GM13976 (cell line): ENCODE measurements around the gene ARF6.
"Not testable (repeated sequence)": the region's sequence is repeated elsewhere in the genome, so short reads cannot be mapped to it uniquely, and the experiment has no call there.

Experiments used
- DNase-seq: peaks from one replicate; pipeline ENCODE4 v3.0.0; 2012; ENCODE audit warnings: low spot score
- in situ Hi-C: fragments of 300-500 bp; cut with MboI; formaldehyde crosslinking; loops from one replicate; pipeline ENCODE4 v1.12.0; 2022; ENCODE audit warnings: low sequenced_read_pairs, mixed read lengths, inconsistent platforms; ENCODE audit not compliant: unreplicated experiment
- TF ChIP-seq, protein P1 (sequence below): IDR thresholded peaks from 2 replicates; pipeline ENCODE4 v1.5.1; 2012; ENCODE audit warnings: borderline replicate concordance, mild to moderate bottlenecking; ENCODE audit not compliant: insufficient read depth; ENCODE audit errors: extremely low read depth, missing control alignments, control extremely low read depth

ARF6 gene

DNA sequence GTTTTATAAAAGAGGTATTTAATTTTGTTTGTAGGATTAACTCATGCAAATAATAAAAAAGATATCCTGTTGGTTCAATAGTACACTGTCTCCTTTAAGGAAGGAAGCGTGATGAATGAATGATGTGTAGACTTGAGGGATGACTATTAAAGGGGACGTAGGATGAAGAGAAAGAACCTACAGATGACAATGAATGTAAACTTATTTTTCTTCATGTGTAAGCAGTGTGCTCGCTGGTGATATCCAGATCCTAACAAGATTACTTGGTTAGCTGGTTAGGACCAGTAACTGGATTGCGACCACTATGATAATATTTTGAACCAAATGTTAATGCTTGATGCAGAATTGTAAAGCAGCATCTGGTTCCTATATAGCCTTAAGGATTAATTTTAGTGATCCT is 2.6 kb downstream of the ARF6 start:
- TF ChIP-seq, protein P1, sequence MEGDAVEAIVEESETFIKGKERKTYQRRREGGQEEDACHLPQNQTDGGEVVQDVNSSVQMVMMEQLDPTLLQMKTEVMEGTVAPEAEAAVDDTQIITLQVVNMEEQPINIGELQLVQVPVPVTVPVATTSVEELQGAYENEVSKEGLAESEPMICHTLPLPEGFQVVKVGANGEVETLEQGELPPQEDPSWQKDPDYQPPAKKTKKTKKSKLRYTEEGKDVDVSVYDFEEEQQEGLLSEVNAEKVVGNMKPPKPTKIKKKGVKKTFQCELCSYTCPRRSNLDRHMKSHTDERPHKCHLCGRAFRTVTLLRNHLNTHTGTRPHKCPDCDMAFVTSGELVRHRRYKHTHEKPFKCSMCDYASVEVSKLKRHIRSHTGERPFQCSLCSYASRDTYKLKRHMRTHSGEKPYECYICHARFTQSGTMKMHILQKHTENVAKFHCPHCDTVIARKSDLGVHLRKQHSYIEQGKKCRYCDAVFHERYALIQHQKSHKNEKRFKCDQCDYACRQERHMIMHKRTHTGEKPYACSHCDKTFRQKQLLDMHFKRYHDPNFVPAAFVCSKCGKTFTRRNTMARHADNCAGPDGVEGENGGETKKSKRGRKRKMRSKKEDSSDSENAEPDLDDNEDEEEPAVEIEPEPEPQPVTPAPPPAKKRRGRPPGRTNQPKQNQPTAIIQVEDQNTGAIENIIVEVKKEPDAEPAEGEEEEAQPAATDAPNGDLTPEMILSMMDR: no peak
- DNase-seq: no peak
- in situ Hi-C loops: loop anchor here (10.0 kb wide), 2 partner anchors 109 to 189 kb away; no protein-coding TSS in a partner anchor

- in situ Hi-C loops: loop anchor here (10.0 kb wide), 2 partner anchors 109 to 189 kb away; no protein-coding TSS in a partner anchor
- DNase-seq: not testable (repeated sequence)
Measured at GRCh38 chr14:49896272-49896671, 3.4 kb downstream of the ARF6 start.

DNA sequence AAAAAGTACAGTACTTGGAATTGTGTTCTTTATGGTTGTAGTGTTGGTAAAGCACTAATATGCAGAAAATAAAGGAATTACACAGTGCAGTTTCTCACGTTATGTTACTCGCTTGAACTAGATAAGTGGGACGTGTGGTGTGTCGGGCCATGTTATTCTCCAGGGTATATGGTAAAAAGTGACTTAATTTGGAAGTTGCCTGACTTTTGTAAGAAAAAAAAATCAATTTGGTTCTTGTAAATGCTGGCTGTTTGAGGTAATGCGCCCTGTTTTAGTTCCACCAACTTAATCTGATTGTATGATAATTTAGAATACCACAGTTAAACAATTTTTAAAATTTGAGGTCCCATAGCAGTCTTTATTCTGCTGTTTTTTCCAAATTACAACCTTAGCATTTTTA is 4.1 kb downstream of the ARF6 start:
- in situ Hi-C loops: loop anchor here (10.0 kb wide), 2 partner anchors 108 to 188 kb away; no protein-coding TSS in a partner anchor
- DNase-seq: no peak
- TF ChIP-seq, protein P1: no peak

DNA sequence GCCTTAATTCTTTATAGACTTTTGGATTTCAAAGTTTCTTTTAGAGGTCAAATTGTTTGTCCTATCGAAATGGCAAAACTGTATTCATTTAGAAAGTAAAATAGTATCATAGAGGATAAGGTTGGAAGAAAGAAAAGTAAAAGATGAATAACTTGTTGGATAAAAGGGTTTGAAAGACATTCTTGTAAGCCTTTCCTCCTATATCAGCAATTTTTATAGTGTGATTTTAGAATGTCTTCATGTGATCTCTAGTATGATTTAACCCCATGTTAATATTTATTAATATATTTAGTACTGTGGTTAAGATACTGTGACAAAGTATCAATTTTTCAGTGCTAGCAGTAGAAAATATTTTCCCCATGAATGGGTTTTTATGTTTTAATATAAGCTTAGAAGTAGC is 4.5 kb downstream of the ARF6 start:
- TF ChIP-seq, protein P1: no peak
- no peak for DNase-seq
- in situ Hi-C loops: loop anchor here (10.0 kb wide), 2 partner anchors 107 to 187 kb away; no protein-coding TSS in a partner anchor

GRCh38 chr14:49897965-49898364 is 5.1 kb downstream of the ARF6 start:
- no peak for DNase-seq
- in situ Hi-C loops: loop anchor here (10.0 kb wide), 2 partner anchors 107 to 187 kb away; no protein-coding TSS in a partner anchor
- TF ChIP-seq, protein P1: no peak

GRCh38 chr14:49898485-49898884 is 5.6 kb downstream of the ARF6 start:
- TF ChIP-seq, protein P1: no peak
- DNase-seq: no peak
- in situ Hi-C loops: loop anchor here (10.0 kb wide), 2 partner anchors 106 to 186 kb away; no protein-coding TSS in a partner anchor

GRCh38 chr14:49900973-49901372 is 8.1 kb downstream of the ARF6 start:
- TF ChIP-seq, protein P1: no peak
- in situ Hi-C loops: no loop called here
- DNase-seq: no peak

DNA sequence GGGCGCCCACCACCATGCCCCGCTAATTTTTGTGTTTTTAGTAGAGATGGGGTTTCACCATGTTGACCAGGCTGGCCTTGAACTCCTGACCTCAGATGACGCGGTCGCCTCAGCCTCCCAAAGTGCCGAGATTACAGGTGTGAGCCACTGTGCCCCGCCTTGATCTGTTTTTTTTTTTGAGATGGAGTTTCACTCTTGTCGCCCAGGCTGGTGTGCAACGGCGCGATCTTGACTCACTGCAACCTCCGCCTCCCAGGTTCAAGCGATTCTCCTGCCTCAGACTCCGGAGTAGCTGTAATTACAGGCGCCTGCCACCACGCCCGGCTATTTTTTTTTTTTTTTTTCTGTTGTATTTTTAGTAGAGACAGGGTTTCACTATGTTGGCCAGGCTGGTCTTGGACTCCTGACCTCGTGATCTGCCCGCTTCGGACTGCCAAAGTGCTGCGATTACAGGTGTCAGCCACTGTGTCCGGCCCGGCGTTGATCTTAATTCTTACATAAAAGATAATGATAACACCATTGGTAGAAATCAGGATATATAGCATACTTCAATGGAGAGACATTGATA is 9.9 kb downstream of the ARF6 start:
- DNase-seq, in situ Hi-C loops: not testable (repeated sequence)
